Liver (tissue), 3 donors: Measurements from ENCODE around the gene MSH5.

Source experiments
- FOXA1 ChIP-seq: IDR thresholded peaks from 2 replicates; pipeline ENCODE4 v1.6.1; 2016; ENCODE audit warnings: antibody characterized with exemption
- JUND ChIP-seq, 2 donors: IDR thresholded peaks; 2 replicates each; pipeline ENCODE4 v1.6.1; 2016; ENCODE audit warnings: antibody characterized with exemption in 2 of 2
- RAD21 ChIP-seq, 2 donors: IDR thresholded peaks; 2 replicates each; pipeline ENCODE4 v1.6.1; 2016; ENCODE audit warnings: antibody characterized with exemption in 2 of 2, mild to moderate bottlenecking in 2 of 2
- RXRA ChIP-seq, 2 donors: IDR thresholded peaks; 2 replicates each; pipeline ENCODE4 v1.6.1; 2017 to 2018; ENCODE audit warnings: antibody characterized with exemption in 2 of 2, mild to moderate bottlenecking in 1 of 2
- TAF1 ChIP-seq: conservative IDR thresholded peaks from 2 replicates; pipeline ENCODE4 v1.6.1; 2016; ENCODE audit warnings: antibody characterized with exemption, mild to moderate bottlenecking
- YY1 ChIP-seq: IDR thresholded peaks from 2 replicates; pipeline ENCODE4 v1.6.1; 2016; ENCODE audit warnings: antibody characterized with exemption, mild to moderate bottlenecking
- TF ChIP-seq, protein P1 (sequence below): fragments of 150-350 bp; IDR thresholded peaks from 2 replicates; pipeline ENCODE4 v1.5.1; 2017; ENCODE audit warnings: improper control_type of control experiment, low read depth, low read length; ENCODE audit not compliant: missing input control
- TF ChIP-seq, protein P2 (sequence below): IDR thresholded peaks from 2 replicates; pipeline ENCODE4 v1.6.1; 2016; ENCODE audit warnings: antibody characterized with exemption
- donor health status: healthy.
- donor health status: healthy.

DNA sequence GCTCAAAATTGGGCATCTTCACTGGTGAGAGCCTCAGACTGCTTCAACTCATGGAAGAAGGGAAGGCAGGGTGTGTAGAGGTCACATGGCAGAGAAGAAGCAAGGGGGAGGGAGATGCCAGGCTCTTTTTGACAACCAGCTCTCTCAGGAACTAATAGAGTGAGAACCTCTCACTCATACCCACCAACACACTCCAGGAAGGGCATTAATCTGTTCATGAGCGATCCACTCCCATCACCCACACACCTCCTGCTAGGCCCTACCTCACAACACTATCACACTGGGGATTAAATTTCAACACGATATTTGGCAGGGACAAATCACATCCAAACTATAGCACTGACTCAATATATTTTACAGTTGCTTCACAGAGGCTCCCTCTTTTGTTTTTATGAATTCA is 2.0 kb downstream of the MSH5 start:
- TF ChIP-seq, protein P1, sequence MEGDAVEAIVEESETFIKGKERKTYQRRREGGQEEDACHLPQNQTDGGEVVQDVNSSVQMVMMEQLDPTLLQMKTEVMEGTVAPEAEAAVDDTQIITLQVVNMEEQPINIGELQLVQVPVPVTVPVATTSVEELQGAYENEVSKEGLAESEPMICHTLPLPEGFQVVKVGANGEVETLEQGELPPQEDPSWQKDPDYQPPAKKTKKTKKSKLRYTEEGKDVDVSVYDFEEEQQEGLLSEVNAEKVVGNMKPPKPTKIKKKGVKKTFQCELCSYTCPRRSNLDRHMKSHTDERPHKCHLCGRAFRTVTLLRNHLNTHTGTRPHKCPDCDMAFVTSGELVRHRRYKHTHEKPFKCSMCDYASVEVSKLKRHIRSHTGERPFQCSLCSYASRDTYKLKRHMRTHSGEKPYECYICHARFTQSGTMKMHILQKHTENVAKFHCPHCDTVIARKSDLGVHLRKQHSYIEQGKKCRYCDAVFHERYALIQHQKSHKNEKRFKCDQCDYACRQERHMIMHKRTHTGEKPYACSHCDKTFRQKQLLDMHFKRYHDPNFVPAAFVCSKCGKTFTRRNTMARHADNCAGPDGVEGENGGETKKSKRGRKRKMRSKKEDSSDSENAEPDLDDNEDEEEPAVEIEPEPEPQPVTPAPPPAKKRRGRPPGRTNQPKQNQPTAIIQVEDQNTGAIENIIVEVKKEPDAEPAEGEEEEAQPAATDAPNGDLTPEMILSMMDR = no peak
- TF ChIP-seq FOXA1 = no peak
- no peak for TF ChIP-seq TAF1
- no peak for TF ChIP-seq RXRA (IDR thresholded peaks at IDR 0.05)
- TF ChIP-seq RAD21 (IDR thresholded peaks at IDR 0.05) = no peak
- no peak for TF ChIP-seq JUND (IDR thresholded peaks at IDR 0.05)
- TF ChIP-seq, protein P2, sequence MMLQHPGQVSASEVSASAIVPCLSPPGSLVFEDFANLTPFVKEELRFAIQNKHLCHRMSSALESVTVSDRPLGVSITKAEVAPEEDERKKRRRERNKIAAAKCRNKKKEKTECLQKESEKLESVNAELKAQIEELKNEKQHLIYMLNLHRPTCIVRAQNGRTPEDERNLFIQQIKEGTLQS = no peak
- no peak for TF ChIP-seq YY1
